Measurements from ENCODE around the gene ORAI2. TPM values are rescaled to one million over a fixed set of nuclear protein-coding genes. Genes with fewer than 3 reads are reported as not detected.

Gene ORAI2
- total and polyA plus RNA-seq, 2 donors (not counting 3 experiments of a cell fraction or from before 2014, with no cell fraction given): 84.1 to 99.1 TPM

DNA sequence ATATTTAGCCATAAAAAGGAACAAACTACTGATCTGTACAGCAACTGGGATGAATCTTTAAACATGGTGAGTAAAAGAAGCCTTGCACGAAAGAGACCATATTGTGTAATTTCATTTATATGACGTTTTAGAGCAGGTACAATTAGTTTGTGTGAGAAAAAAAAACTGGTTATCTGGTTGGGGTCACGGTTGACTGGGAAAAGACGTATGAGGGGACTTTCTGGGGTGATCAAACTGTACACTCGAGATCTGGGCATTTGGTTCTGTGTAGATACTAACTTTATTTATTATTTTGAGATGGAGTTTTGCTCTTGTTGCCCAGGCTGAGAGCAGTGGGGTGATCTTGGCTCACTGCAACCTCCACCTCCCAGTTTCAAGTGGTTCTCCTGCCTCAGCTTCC lies 33.0 kb upstream of the ORAI2 start:
- Histone ChIP-seq H3K36me3 (ENCODE audit: control insufficient read depth in 2 of 2, extremely low read depth in 1 of 2, insufficient read depth in 2 of 2, low read length in 2 of 2) (peaks cover 11 to 19% of the 10 kb centered on the region in 2 experiments), H3K9ac (replicated peaks; ENCODE audit: extremely low read depth, insufficient read depth, low read length) (no peak overlapping the region), H3K27ac (ENCODE audit: insufficient read depth, low read depth, low read length) (no peak overlapping the region), H3K4me1 (ENCODE audit: control insufficient read depth, extremely low read depth, insufficient read depth, low read length) (peaks cover 12% of the 10 kb centered on the region), H3K27me3 (ENCODE audit: control insufficient read depth in 2 of 2, insufficient read depth in 2 of 2, low read length in 2 of 2) (no peaks in the 10 kb centered on the region), H2AFZ (ENCODE audit: low read depth, low read length) (no peak overlapping the region), H3K9me1 (replicated peaks; ENCODE audit: control insufficient read depth, extremely low read depth, insufficient read depth, low read length) (no peaks in the 10 kb centered on the region), H3K4me2 (ENCODE audit: insufficient read depth, low read length) (no peak overlapping the region), H3K4me3 (replicated peaks in 1 of 3; ENCODE audit: insufficient read depth in 1 of 3, low read depth in 1 of 3, low read length in 3 of 3) (no peak overlapping the region), H3K79me2 (ENCODE audit: control insufficient read depth, insufficient read depth, low read length) (peaks cover 13% of the 10 kb centered on the region), H4K20me1 (replicated peaks; ENCODE audit: control insufficient read depth, extremely low read depth, insufficient read depth, low read length) (no peaks in the 10 kb centered on the region), H3K9me3 (replicated peaks; ENCODE audit: control insufficient read depth, insufficient read depth, low read length) (no peaks in the 10 kb centered on the region)
- dilution Hi-C loops (cut with MboI; ENCODE audit: extremely low pct_ligation_motif_present, low sequenced_read_pairs) (no loop called here), intact Hi-C loops (cut with micrococcal nuclease) (no loop called here)
- no peak for FAIRE-seq
- TF ChIP-seq FOS (IDR thresholded peaks at IDR 0.05; ENCODE audit: borderline replicate concordance, insufficient read depth, low read length) (no peak), MYC (IDR thresholded peaks at IDR 0.05; ENCODE audit: low read depth, low read length) (no peak), JUN (IDR thresholded peaks at IDR 0.05; ENCODE audit: borderline replicate concordance, insufficient read depth, insufficient read length, low read depth) (no peak), POLR2A (IDR thresholded peaks at IDR 0.05; ENCODE audit: low read depth, low read length) (no peak), POLR2AphosphoS5 (IDR thresholded peaks at IDR 0.05; ENCODE audit: insufficient read depth, low read depth, low read length) (no peak), MAX (IDR thresholded peaks at IDR 0.05; ENCODE audit: insufficient read depth, insufficient read length) (no peak), GATA2 (IDR thresholded peaks at IDR 0.05; ENCODE audit: insufficient read depth, insufficient read length, low read depth, low read length) (no peak), EZH2 (IDR thresholded peaks at IDR 0.05; ENCODE audit: borderline replicate concordance, low read depth, low read length, severe bottlenecking) (no peak)
- TF ChIP-seq, protein P1, sequence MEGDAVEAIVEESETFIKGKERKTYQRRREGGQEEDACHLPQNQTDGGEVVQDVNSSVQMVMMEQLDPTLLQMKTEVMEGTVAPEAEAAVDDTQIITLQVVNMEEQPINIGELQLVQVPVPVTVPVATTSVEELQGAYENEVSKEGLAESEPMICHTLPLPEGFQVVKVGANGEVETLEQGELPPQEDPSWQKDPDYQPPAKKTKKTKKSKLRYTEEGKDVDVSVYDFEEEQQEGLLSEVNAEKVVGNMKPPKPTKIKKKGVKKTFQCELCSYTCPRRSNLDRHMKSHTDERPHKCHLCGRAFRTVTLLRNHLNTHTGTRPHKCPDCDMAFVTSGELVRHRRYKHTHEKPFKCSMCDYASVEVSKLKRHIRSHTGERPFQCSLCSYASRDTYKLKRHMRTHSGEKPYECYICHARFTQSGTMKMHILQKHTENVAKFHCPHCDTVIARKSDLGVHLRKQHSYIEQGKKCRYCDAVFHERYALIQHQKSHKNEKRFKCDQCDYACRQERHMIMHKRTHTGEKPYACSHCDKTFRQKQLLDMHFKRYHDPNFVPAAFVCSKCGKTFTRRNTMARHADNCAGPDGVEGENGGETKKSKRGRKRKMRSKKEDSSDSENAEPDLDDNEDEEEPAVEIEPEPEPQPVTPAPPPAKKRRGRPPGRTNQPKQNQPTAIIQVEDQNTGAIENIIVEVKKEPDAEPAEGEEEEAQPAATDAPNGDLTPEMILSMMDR (IDR thresholded peaks at IDR 0.05; ENCODE audit: extremely low read depth in 1 of 2, insufficient read depth in 1 of 2, low read depth in 1 of 2, low read length in 2 of 2): no peak
- no TSS peak for BruUV-seq (replicated peaks)
- no peak for DNase-seq (ENCODE audit: low read depth, low spot score)
- ChIA-PET POLR2A (no interaction called here), CTCF (no interaction called here)

All from endothelial cell of umbilical vein (primary cell).